VCaP (cell line): ENCODE results near the gene SHROOM3.

Experiments
- H3K27ac ChIP-seq: fragments of 450-650 bp; 2 replicates; pipeline ENCODE4 v1.5.1; 2017
- CTCF ChIP-seq: fragments of 450-650 bp; conservative IDR thresholded peaks from 2 replicates; pipeline ENCODE4 v1.5.1; 2017; ENCODE audit warnings: mild to moderate bottlenecking, moderate library complexity

The SHROOM3 gene

GRCh38 chr4:76588274-76588673 lies 153.2 kb downstream of the SHROOM3 start:
- no peak for TF ChIP-seq CTCF
- peak overlapping the region; percentile 92; the same call in 1 of the 2 replicates for H3K27ac ChIP-seq

- no peak overlapping the region for H3K27ac ChIP-seq
- TF ChIP-seq CTCF, result no peak
Measured at GRCh38 chr4:76589402-76589801, 154.4 kb downstream of the SHROOM3 start.

- TF ChIP-seq CTCF, result no peak
- no peak overlapping the region for H3K27ac ChIP-seq
Measured at GRCh38 chr4:76589872-76590797, 155.1 kb downstream of the SHROOM3 start.

- TF ChIP-seq CTCF, result no peak
- H3K27ac ChIP-seq, result no peak overlapping the region
Measured at GRCh38 chr4:76590798-76591281, 155.8 kb downstream of the SHROOM3 start.

GRCh38 chr4:76591992-76592391 lies 157.0 kb downstream of the SHROOM3 start:
- H3K27ac ChIP-seq, result no peak overlapping the region
- TF ChIP-seq CTCF, result no peak

- no peak overlapping the region for H3K27ac ChIP-seq
- no peak for TF ChIP-seq CTCF
Measured at GRCh38 chr4:76592460-76592859, 157.4 kb downstream of the SHROOM3 start.

- H3K27ac ChIP-seq, result no peak overlapping the region
Measured at GRCh38 chr4:76594173-76594572, 159.1 kb downstream of the SHROOM3 start.

More at GRCh38 chr4:76594173-76594572, 159.1 kb downstream of the SHROOM3 start:
- TF ChIP-seq CTCF, result no peak
